GM23248 (cell line): Measurements from ENCODE around the gene ITGA8. TPM values are rescaled to one million over a fixed set of nuclear protein-coding genes. Genes with fewer than 3 reads are reported as not detected.

Experiments
- DNase-seq: peaks from one replicate; pipeline ENCODE4 v3.0.0-alpha.2; 2015
- H2AFZ ChIP-seq: fragments of 200-600 bp; sonication (generic); 2 replicates; pipeline ENCODE4 v1.6.1; 2016; ENCODE audit warnings: antibody characterized with exemption
- H3F3A ChIP-seq: fragments of 200-600 bp; sonication (generic); 2 replicates; pipeline ENCODE4 v1.6.1; 2016; ENCODE audit warnings: mild to moderate bottlenecking, antibody characterized with exemption, mixed run types; ENCODE audit not compliant: insufficient read depth
- H3K27ac ChIP-seq: fragments of 200-600 bp; sonication (generic); 2 replicates; pipeline ENCODE4 v1.5.1; 2016; ENCODE audit warnings: mild to moderate bottlenecking
- H3K27me3 ChIP-seq: fragments of 200-600 bp; sonication (generic); replicated peaks from 2 replicates; pipeline ENCODE4 v1.6.1; 2016; ENCODE audit warnings: mild to moderate bottlenecking; ENCODE audit not compliant: insufficient read depth
- H3K36me3 ChIP-seq: fragments of 200-600 bp; sonication (generic); 2 replicates; pipeline ENCODE4 v1.6.1; 2016; ENCODE audit warnings: low read depth, mild to moderate bottlenecking
- H3K4me1 ChIP-seq: fragments of 200-600 bp; sonication (generic); 2 replicates; pipeline ENCODE4 v1.6.1; 2016; ENCODE audit warnings: mild to moderate bottlenecking; ENCODE audit not compliant: insufficient read depth
- H3K4me2 ChIP-seq: fragments of 200-600 bp; sonication (generic); one replicate; pipeline ENCODE4 v1.6.1; 2016; ENCODE audit warnings: mild to moderate bottlenecking; ENCODE audit not compliant: unreplicated experiment
- H3K4me3 ChIP-seq: fragments of 200-600 bp; sonication (generic); 2 replicates; pipeline ENCODE4 v1.5.1; 2016; ENCODE audit warnings: mild to moderate bottlenecking
- H3K79me2 ChIP-seq: fragments of 200-600 bp; sonication (generic); 2 replicates; pipeline ENCODE4 v1.6.1; 2016; ENCODE audit warnings: mild to moderate bottlenecking; ENCODE audit not compliant: insufficient read depth
- H3K9ac ChIP-seq: fragments of 200-600 bp; sonication (generic); 2 replicates; pipeline ENCODE4 v1.6.1; 2016; ENCODE audit warnings: mild to moderate bottlenecking
- H3K9me2 ChIP-seq: fragments of 200-600 bp; sonication (generic); 2 replicates; pipeline ENCODE4 v1.6.1; 2016; ENCODE audit warnings: mixed run types, mild to moderate bottlenecking, moderate library complexity; ENCODE audit not compliant: insufficient read depth
- H3K9me3 ChIP-seq: fragments of 200-600 bp; sonication (generic); one replicate; pipeline ENCODE4 v1.6.1; 2017; ENCODE audit warnings: low read depth
- H4K20me1 ChIP-seq: fragments of 200-600 bp; sonication (generic); 2 replicates; pipeline ENCODE4 v1.6.0; 2016; ENCODE audit not compliant: insufficient read depth
- EZH2 ChIP-seq: fragments of 200-600 bp; sonication (generic); IDR thresholded peaks from 2 replicates; pipeline ENCODE4 v1.6.1; 2018; ENCODE audit warnings: antibody characterized with exemption, mild to moderate bottlenecking; ENCODE audit not compliant: insufficient read depth, poor library complexity, severe bottlenecking
- EZH2phosphoT487 ChIP-seq: fragments of 200-600 bp; sonication (generic); IDR thresholded peaks from 2 replicates; pipeline ENCODE4 v1.6.1; 2018; ENCODE audit warnings: antibody characterized with exemption, moderate library complexity, mild to moderate bottlenecking, low read depth; ENCODE audit not compliant: insufficient read depth
- WGBS, 2 experiments: methylation state at CpG; one replicate each; pipeline ENCODE4 v1.1.6; 2015 to 2017; ENCODE audit warnings: low lambda C conversion rate in 2 of 2, low coverage in 1 of 2; ENCODE audit errors: missing lambda C conversion rate in 2 of 2; 5-methylcytosine and 5-hydroxymethylcytosine counted together
- in situ Hi-C: fragments of 300-500 bp; cut with MboI; formaldehyde crosslinking; loops from 2 replicates; pipeline ENCODE4 v1.15.0; 2020
- polyA plus RNA-seq: library from polyadenylated mRNA; unstranded; fragments of >200 nt; fragmentation: Nextera tagmentation; extraction: Ambion mirVana; gene quantifications from 2 replicates; pipeline ENCODE4 v1.2.1, GENCODE V29; 2016
- total RNA-seq: library from RNA; depleted of rRNA; stranded (reverse); fragments of >200 nt; shearing (Covaris generic); gene quantifications from 2 replicates; pipeline ENCODE4 v1.2.3, GENCODE V29; 2014

The ITGA8 gene
- total and polyA plus RNA-seq, 2 experiments from 2014 or later = 0.32 TPM; not detected in 1

GRCh38 chr10:15595260-15595659 is 124.5 kb downstream of the ITGA8 start:
- Histone ChIP-seq H3K4me3 (no peak overlapping the region), H3K4me1 (no peaks in the 10 kb centered on the region), H3K4me2 (no peak overlapping the region), H3K27me3 (no peaks in the 10 kb centered on the region), H3K27ac (no peak overlapping the region), H2AFZ (no peak overlapping the region), H3K79me2 (no peaks in the 10 kb centered on the region), H3F3A (no peaks in the 10 kb centered on the region), H3K36me3 (no peaks in the 10 kb centered on the region), H3K9ac (no peak overlapping the region), H3K9me2 (no peaks in the 10 kb centered on the region), H4K20me1 (no peaks in the 10 kb centered on the region), H3K9me3 (no peaks in the 10 kb centered on the region)
- no peak for DNase-seq
- in situ Hi-C loops = no loop called here
- TF ChIP-seq EZH2phosphoT487 (no peak), EZH2 (no peak)

GRCh38 chr10:15591937-15592336 is 127.8 kb downstream of the ITGA8 start:
- TF ChIP-seq EZH2phosphoT487 = no peak
- TF ChIP-seq EZH2 = no peak
- Histone ChIP-seq H3K9ac (no peak overlapping the region), H3K36me3 (no peaks in the 10 kb centered on the region), H3K27ac (no peak overlapping the region), H3K4me3 (no peak overlapping the region), H2AFZ (no peak overlapping the region), H3K4me2 (no peak overlapping the region), H3K4me1 (peaks cover 8% of the 10 kb centered on the region; the same call in 1 of the 2 replicates), H3F3A (no peaks in the 10 kb centered on the region), H3K27me3 (no peaks in the 10 kb centered on the region), H3K9me2 (no peaks in the 10 kb centered on the region), H3K9me3 (no peaks in the 10 kb centered on the region), H4K20me1 (no peaks in the 10 kb centered on the region), H3K79me2 (no peaks in the 10 kb centered on the region)
- DNase-seq = no peak
- in situ Hi-C loops = no loop called here
- WGBS, 2 experiments = 87 to 91% methylated on average over 4 of the region's 4 CpGs

- H3K27ac ChIP-seq = no peak overlapping the region
- no peaks in the 10 kb centered on the region for H3K9me3 ChIP-seq
- no peaks in the 10 kb centered on the region for H3F3A ChIP-seq
- peaks cover 8% of the 10 kb centered on the region; the same call in 1 of the 2 replicates for H3K4me1 ChIP-seq
- 74 to 83% methylated on average over 2 of the region's 2 CpGs for WGBS, 2 experiments
- in situ Hi-C loops = no loop called here
- no peak overlapping the region for H3K9ac ChIP-seq
- H3K36me3 ChIP-seq = no peaks in the 10 kb centered on the region
- H3K79me2 ChIP-seq = no peaks in the 10 kb centered on the region
- no peaks in the 10 kb centered on the region for H3K27me3 ChIP-seq
- H4K20me1 ChIP-seq = no peaks in the 10 kb centered on the region
- no peak overlapping the region for H3K4me2 ChIP-seq
- no peak for DNase-seq
- H3K4me3 ChIP-seq = no peak overlapping the region
- TF ChIP-seq EZH2phosphoT487 (no peak), EZH2 (no peak)
- H2AFZ ChIP-seq = no peak overlapping the region
- H3K9me2 ChIP-seq = no peaks in the 10 kb centered on the region
These were observed 128.3 kb downstream of the ITGA8 start for GRCh38 chr10:15591431-15591830.

GRCh38 chr10:15588635-15589508 is 130.8 kb downstream of the ITGA8 start:
- H3K4me1 ChIP-seq = peaks cover 8% of the 10 kb centered on the region; the same call in 1 of the 2 replicates
- no peaks in the 10 kb centered on the region for H3K9me2 ChIP-seq
- no peaks in the 10 kb centered on the region for H3K36me3 ChIP-seq
- WGBS, 2 experiments = 39% methylated on average over 9 of the region's 9 CpGs
- H3F3A ChIP-seq = no peaks in the 10 kb centered on the region
- no peaks in the 10 kb centered on the region for H3K9me3 ChIP-seq
- in situ Hi-C loops = loop anchor here (10.0 kb wide), 1 partner anchor 126 kb away; the partner anchor contains the start of gene ITGA8
- peak; percentile 9 for DNase-seq
- H3K4me3 ChIP-seq = no peak overlapping the region
- no peak overlapping the region for H3K4me2 ChIP-seq
- no peak overlapping the region for H3K9ac ChIP-seq
- peak overlapping the region; percentile 57 for H2AFZ ChIP-seq
- H3K27ac ChIP-seq = no peak overlapping the region
- TF ChIP-seq EZH2phosphoT487 (no peak), EZH2 (no peak)
- no peaks in the 10 kb centered on the region for H3K27me3 ChIP-seq
- no peaks in the 10 kb centered on the region for H3K79me2 ChIP-seq
- no peaks in the 10 kb centered on the region for H4K20me1 ChIP-seq
